Cardiac fibroblast (primary cell): Measurements from ENCODE around the gene PTTG1IP2.
A peak's percentile ranks its signal among the peaks of the same experiment; 100 is the strongest.

Experiments used
- DNase-seq, 2 donors: peaks; one replicate each; pipeline versions ENCODE4 v3.0.0 to v3.0.0-alpha.2; 2010; ENCODE audit warnings: low read depth in 2 of 2
- H3K4me3 ChIP-seq, 2 donors: replicated peaks in 1 of 2; 1 replicate in 1 of 2; 2 replicates in 1 of 2; pipeline ENCODE4 v1.5.1; 2011; ENCODE audit warnings: low read depth in 2 of 2, low read length in 2 of 2, mild to moderate bottlenecking in 2 of 2, moderate library complexity in 1 of 2
- TF ChIP-seq, protein P1 (sequence below): IDR thresholded peaks from one replicate; pipeline ENCODE4 v1.5.1; 2011; ENCODE audit warnings: low read depth, mild to moderate bottlenecking, low read length, inconsistent platforms

Gene PTTG1IP2

DNA sequence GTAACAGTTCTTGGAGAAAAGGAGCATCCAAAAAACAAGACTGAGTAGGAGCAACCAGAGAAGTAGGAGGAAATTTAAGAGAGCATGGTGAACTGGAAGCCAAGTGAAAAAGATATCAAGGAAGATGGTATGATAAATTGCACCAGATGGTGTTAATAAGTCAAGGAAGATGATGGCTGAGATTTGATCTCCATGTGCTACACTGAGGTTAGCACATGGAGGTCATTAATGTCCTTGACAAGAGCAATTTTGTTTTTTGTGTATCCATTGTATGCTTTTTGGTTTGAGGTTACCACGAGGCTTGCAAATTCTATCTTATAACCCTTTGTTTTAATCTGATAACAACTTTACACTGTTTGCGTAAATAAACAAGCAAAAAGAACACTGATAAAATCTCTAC is 11.3 kb upstream of the PTTG1IP2 start:
- H3K4me3 ChIP-seq, result no peak overlapping the region
- no peak for DNase-seq
- TF ChIP-seq, protein P1, sequence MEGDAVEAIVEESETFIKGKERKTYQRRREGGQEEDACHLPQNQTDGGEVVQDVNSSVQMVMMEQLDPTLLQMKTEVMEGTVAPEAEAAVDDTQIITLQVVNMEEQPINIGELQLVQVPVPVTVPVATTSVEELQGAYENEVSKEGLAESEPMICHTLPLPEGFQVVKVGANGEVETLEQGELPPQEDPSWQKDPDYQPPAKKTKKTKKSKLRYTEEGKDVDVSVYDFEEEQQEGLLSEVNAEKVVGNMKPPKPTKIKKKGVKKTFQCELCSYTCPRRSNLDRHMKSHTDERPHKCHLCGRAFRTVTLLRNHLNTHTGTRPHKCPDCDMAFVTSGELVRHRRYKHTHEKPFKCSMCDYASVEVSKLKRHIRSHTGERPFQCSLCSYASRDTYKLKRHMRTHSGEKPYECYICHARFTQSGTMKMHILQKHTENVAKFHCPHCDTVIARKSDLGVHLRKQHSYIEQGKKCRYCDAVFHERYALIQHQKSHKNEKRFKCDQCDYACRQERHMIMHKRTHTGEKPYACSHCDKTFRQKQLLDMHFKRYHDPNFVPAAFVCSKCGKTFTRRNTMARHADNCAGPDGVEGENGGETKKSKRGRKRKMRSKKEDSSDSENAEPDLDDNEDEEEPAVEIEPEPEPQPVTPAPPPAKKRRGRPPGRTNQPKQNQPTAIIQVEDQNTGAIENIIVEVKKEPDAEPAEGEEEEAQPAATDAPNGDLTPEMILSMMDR, result no peak

DNA sequence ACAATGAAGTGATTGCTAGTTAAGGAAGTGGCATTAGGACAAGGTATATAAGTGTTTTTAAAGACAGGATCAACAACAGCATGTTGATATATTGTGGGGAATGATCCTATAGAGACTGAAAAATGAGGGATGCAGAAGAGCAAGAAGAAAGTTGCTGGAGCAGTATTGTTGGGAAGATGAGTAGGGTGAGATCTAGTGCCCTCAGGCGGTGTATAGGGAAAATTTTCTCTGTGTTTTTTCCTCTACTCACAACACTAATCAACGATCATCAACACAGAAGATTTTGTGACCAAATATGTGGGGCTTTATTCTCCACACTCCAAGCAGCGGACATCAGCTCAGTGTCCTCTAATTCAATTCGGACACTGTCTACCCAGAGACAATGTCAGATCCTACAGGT is 9.6 kb upstream of the PTTG1IP2 start:
- TF ChIP-seq, protein P1, result peak; percentile 39
- no peak overlapping the region for H3K4me3 ChIP-seq
- peak; percentile 22 to 26 for DNase-seq

DNA sequence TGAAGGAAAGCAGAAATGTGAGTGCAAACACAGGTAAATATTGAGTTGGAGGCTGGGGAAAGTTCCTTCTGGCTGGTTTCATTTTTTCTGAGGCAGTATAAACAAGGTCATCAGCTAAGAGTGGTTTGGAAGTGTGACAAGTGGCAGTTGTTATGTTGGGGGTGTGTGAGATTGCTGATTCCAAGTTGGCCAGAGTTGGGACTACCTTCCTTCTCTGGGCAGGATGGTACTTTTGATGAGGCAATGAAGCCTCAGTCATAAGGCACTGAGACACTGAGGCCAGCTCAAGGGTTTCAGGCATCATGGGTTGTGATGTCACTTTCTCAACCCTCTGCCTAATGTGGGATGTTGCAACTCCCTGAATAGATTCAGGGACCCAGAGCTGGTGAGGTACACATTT is 8.2 kb upstream of the PTTG1IP2 start:
- H3K4me3 ChIP-seq, result no peak overlapping the region
- TF ChIP-seq, protein P1, result no peak
- peak; percentile 23 to 42 for DNase-seq

DNA sequence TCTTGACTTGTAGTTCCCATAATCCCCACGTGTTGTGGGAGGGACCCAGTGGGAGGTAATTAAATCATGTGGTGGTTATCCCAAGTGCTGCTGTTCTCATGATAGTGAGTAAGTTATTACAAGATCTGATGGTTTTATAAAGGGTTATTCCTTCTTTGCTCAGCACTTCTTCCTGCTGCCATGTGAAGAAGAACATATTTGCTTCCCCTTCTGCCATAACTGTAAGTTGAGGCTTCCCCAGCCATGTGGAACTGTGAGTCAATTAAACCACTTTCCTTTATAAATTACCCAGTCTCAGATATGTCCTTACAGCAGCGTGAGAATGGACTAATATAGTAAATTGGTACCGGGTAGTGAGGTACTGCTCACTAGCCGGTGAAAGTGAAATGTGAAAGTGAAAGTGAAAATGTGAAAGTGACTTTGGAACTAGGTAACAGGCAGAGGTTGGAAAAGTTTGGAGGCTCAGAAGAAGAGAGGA is 6.2 kb upstream of the PTTG1IP2 start:
- peak overlapping the region in 1 of 2 donors; percentile 21 for H3K4me3 ChIP-seq
- peak; percentile 12 to 40 for DNase-seq

DNA sequence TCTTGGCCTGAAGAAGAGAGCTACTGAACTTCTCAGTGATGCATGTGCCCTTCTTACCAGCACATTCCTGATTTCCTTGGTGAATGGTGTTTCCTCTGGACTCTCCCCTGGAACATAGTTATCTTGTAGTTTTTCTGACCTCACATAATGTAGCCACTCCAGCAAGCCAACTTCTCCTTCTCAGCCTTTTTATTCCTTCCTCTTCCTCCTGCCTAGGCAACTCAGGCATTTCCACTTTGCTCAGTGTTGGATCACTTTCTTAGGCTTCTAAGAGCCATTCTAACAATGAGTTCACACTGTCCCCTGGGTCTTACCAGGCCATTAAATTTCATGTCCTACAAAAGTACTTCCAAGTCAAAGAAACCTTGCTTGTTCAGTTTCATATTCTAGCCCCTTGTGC is 3.6 kb upstream of the PTTG1IP2 start:
- no peak overlapping the region for H3K4me3 ChIP-seq
- no peak for DNase-seq
- TF ChIP-seq, protein P1, result no peak

GRCh38 chr7:90472805-90473540 is 3.5 kb downstream of the PTTG1IP2 start:
- H3K4me3 ChIP-seq, result no peak overlapping the region
- no peak for DNase-seq
- TF ChIP-seq, protein P1, result no peak

GRCh38 chr7:90473814-90474213 is 4.4 kb downstream of the PTTG1IP2 start:
- peak; percentile 19 to 41 for DNase-seq
- TF ChIP-seq, protein P1, result no peak

More at GRCh38 chr7:90473814-90474213, 4.4 kb downstream of the PTTG1IP2 start:
- no peak overlapping the region for H3K4me3 ChIP-seq
